ENCODE results near the gene TERT.
"Not testable (repeated sequence)": the region's sequence is repeated elsewhere in the genome, so short reads cannot be mapped to it uniquely, and the experiment has no call there.

TERT gene

GRCh38 chr5:1294835-1295649, at the start of gene TERT:
Gene TERT (minus strand): TSS chr5:1295068. CDS start chr5:1294989, 79 bp downstream.
- no peak for DNase-seq (ENCODE audit: low spot score)

- no peak for DNase-seq (ENCODE audit: low spot score)
These were observed 49.3 kb upstream of the TERT start for GRCh38 chr5:1343931-1344901.

GRCh38 chr5:1343315-1343751, 48.5 kb upstream of the TERT start:
- no peak for DNase-seq (ENCODE audit: low spot score)

- DNase-seq (ENCODE audit: low spot score) = not testable (repeated sequence)
These were observed 47.8 kb upstream of the TERT start for GRCh38 chr5:1342711-1343110.

- no peak for DNase-seq (ENCODE audit: low spot score)
These were observed 47.4 kb upstream of the TERT start for GRCh38 chr5:1342268-1342667.

- DNase-seq (ENCODE audit: low spot score) = no peak
These were observed 47.0 kb upstream of the TERT start for GRCh38 chr5:1341863-1342262.

- DNase-seq (ENCODE audit: low spot score) = not testable (repeated sequence)
These were observed 44.9 kb upstream of the TERT start for GRCh38 chr5:1339818-1340210.

- DNase-seq (ENCODE audit: low spot score) = not testable (repeated sequence)
These were observed 44.4 kb upstream of the TERT start for GRCh38 chr5:1339139-1339817.

GRCh38 chr5:1338506-1339070, 43.7 kb upstream of the TERT start:
- DNase-seq (ENCODE audit: low spot score) = no peak

GRCh38 chr5:1338196-1338490, 43.3 kb upstream of the TERT start:
- no peak for DNase-seq (ENCODE audit: low spot score)

- no peak for DNase-seq (ENCODE audit: low spot score)
These were observed 42.8 kb upstream of the TERT start for GRCh38 chr5:1337489-1338195.

GRCh38 chr5:1336749-1337488, 42.1 kb upstream of the TERT start:
- DNase-seq (ENCODE audit: low spot score) = no peak

- no peak for DNase-seq (ENCODE audit: low spot score)
These were observed 41.3 kb upstream of the TERT start for GRCh38 chr5:1336106-1336561.

GRCh38 chr5:1335540-1336095, 40.8 kb upstream of the TERT start:
- no peak for DNase-seq (ENCODE audit: low spot score)

- DNase-seq (ENCODE audit: low spot score) = no peak
These were observed 40.1 kb upstream of the TERT start for GRCh38 chr5:1334831-1335539.

- no peak for DNase-seq (ENCODE audit: low spot score)
These were observed 39.1 kb upstream of the TERT start for GRCh38 chr5:1333986-1334385.

GRCh38 chr5:1333286-1333685, 38.4 kb upstream of the TERT start:
- DNase-seq (ENCODE audit: low spot score) = not testable (repeated sequence)

- peak; percentile 51 for DNase-seq (ENCODE audit: low spot score)
These were observed 37.7 kb upstream of the TERT start for GRCh38 chr5:1332461-1333001.

- DNase-seq (ENCODE audit: low spot score) = no peak
These were observed 37.1 kb upstream of the TERT start for GRCh38 chr5:1331861-1332405.
